Testis (tissue), 3 donors: ENCODE measurements around the gene PPP1R12A. TPM values are rescaled to one million over a fixed set of nuclear protein-coding genes. Genes with fewer than 3 reads are reported as not detected.

Experiments used
- DNase-seq: peaks from one replicate; pipeline ENCODE4 v3.0.0-alpha.2; 2019
- H3K27ac ChIP-seq, 2 donors: fragments of 200-600 bp; sonication (generic); one replicate each; pipeline ENCODE4 v1.5.1; 2019
- H3K27me3 ChIP-seq: fragments of 200-600 bp; sonication (generic); one replicate; pipeline ENCODE4 v1.5.1; 2019
- H3K36me3 ChIP-seq: fragments of 200-600 bp; sonication (generic); one replicate; pipeline ENCODE4 v1.5.1; 2017; ENCODE audit warnings: low read depth; ENCODE audit errors: missing control alignments
- H3K4me1 ChIP-seq: fragments of 200-600 bp; sonication (generic); one replicate; pipeline ENCODE4 v1.5.1; 2019
- H3K4me3 ChIP-seq, 2 donors: fragments of 200-600 bp; sonication (generic); one replicate each; pipeline ENCODE4 v1.5.1; 2017 to 2019
- H3K9me3 ChIP-seq: fragments of 200-600 bp; sonication (generic); one replicate; pipeline ENCODE4 v1.5.1; 2017
- CTCF ChIP-seq, 3 experiments: fragments of 450-650 bp in 2 of 3; fragments of 200-600 bp in 1 of 3; sonication (generic) in 1 of 3; IDR thresholded peaks; one replicate each; pipeline ENCODE4 v1.5.1; 2016 to 2019; ENCODE audit warnings: antibody characterized with exemption in 3 of 3, mild to moderate bottlenecking in 2 of 3, moderate library complexity in 1 of 3
- POLR2A ChIP-seq: fragments of 450-650 bp; IDR thresholded peaks from one replicate; pipeline ENCODE4 v1.6.1; 2017; ENCODE audit warnings: antibody characterized with exemption, mild to moderate bottlenecking, moderate library complexity
- WGBS, 2 donors: methylation state at CpG; one replicate each; pipeline ENCODE4 v1.1.5; 2018; 5-methylcytosine and 5-hydroxymethylcytosine counted together
- intact Hi-C: fragments of 100-400 bp; cut with DNase I; formaldehyde crosslinking; loops from one replicate; pipeline ENCODE4 v1.15.1; 2023; ENCODE audit warnings: low total_unique reads
- polyA plus RNA-seq: library from polyadenylated mRNA; stranded (reverse); fragments of 350-450 nt; fragmentation: Illumina TruSeq; extraction: RNeasy Lipid Tissue Mini Kit (QIAGEN cat#74804); gene quantifications from one replicate; pipeline ENCODE4 v1.2.3, GENCODE V29; 2014; ENCODE audit warnings: low read depth, low replicate concordance; ENCODE audit not compliant: insufficient read depth
- total RNA-seq, 2 donors: library from RNA; depleted of rRNA; stranded (reverse); fragments of >200 nt; gene quantifications; one replicate each; pipeline ENCODE4 v1.2.3, GENCODE V29; 2016

Gene PPP1R12A
- total and polyA plus RNA-seq, 3 donors from 2014 or later, result 22.4 to 119 (median 113) TPM

- Histone ChIP-seq H3K4me3 (no peak overlapping the region), H3K27ac (no peak overlapping the region), H3K9me3 (no peaks in the 10 kb centered on the region), H3K36me3 (no peaks in the 10 kb centered on the region), H3K4me1 (no peaks in the 10 kb centered on the region), H3K27me3 (no peaks in the 10 kb centered on the region)
- WGBS, 2 donors, result 27 to 42% methylated on average over 1 of the region's 1 CpG
- DNase-seq, result no peak
- intact Hi-C loops, result no loop called here
- TF ChIP-seq POLR2A (no peak), CTCF (IDR thresholded peaks at IDR 0.05) (no peak)
Observed at GRCh38 chr12:79927772-79928474, 7.0 kb downstream of the PPP1R12A start.

- TF ChIP-seq POLR2A (no peak), CTCF (IDR thresholded peaks at IDR 0.05) (no peak)
- Histone ChIP-seq H3K4me3 (no peak overlapping the region), H3K36me3 (no peaks in the 10 kb centered on the region), H3K9me3 (no peaks in the 10 kb centered on the region), H3K27ac (no peak overlapping the region), H3K4me1 (no peaks in the 10 kb centered on the region), H3K27me3 (no peaks in the 10 kb centered on the region)
- intact Hi-C loops, result no loop called here
- no peak for DNase-seq
- 43 to 63% methylated on average over 3 of the region's 3 CpGs for WGBS, 2 donors
Observed at GRCh38 chr12:79926951-79927350, 7.9 kb downstream of the PPP1R12A start.

GRCh38 chr12:79925492-79925891 lies 9.4 kb downstream of the PPP1R12A start:
- Histone ChIP-seq H3K36me3 (no peaks in the 10 kb centered on the region), H3K27me3 (no peaks in the 10 kb centered on the region), H3K4me3 (no peak overlapping the region), H3K27ac (no peak overlapping the region), H3K9me3 (no peaks in the 10 kb centered on the region), H3K4me1 (no peaks in the 10 kb centered on the region)
- no peak for DNase-seq
- 42 to 53% methylated on average over 1 of the region's 1 CpG for WGBS, 2 donors
- intact Hi-C loops, result no loop called here
- TF ChIP-seq POLR2A (no peak), CTCF (IDR thresholded peaks at IDR 0.05) (no peak)

- 80 to 100% methylated on average over 1 of the region's 1 CpG for WGBS, 2 donors
- no peak for TF ChIP-seq CTCF (IDR thresholded peaks at IDR 0.05)
- no peak for TF ChIP-seq POLR2A
- intact Hi-C loops, result no loop called here
- H3K27me3 ChIP-seq, result no peaks in the 10 kb centered on the region
- H3K36me3 ChIP-seq, result no peaks in the 10 kb centered on the region
- no peak overlapping the region for H3K27ac ChIP-seq
- no peak overlapping the region for H3K4me3 ChIP-seq
- no peaks in the 10 kb centered on the region for H3K9me3 ChIP-seq
- no peaks in the 10 kb centered on the region for H3K4me1 ChIP-seq
- no peak for DNase-seq
Observed at GRCh38 chr12:79921786-79922185, 13.1 kb downstream of the PPP1R12A start.
